H1 (cell line): Measurements from ENCODE around the gene GBE1. TPM values are rescaled to one million over a fixed set of nuclear protein-coding genes. Genes with fewer than 3 reads are reported as not detected.

Experiments
- ATF3 ChIP-seq: IDR thresholded peaks from 2 replicates; pipeline ENCODE4 v1.6.1; 2011; ENCODE audit warnings: low read depth, mild to moderate bottlenecking, low read length; ENCODE audit not compliant: insufficient read depth
- EGR1 ChIP-seq: IDR thresholded peaks from 2 replicates; pipeline ENCODE4 v1.6.1; 2011; ENCODE audit warnings: low read depth, low read length, borderline replicate concordance
- KDM5A ChIP-seq: fragments of 200-600 bp; IDR thresholded peaks from 2 replicates; pipeline ENCODE4 v1.7.1; 2012; ENCODE audit warnings: mild to moderate bottlenecking, low read length, inconsistent platforms, mixed read lengths
- polyA plus RNA-seq, 7 experiments: library from polyadenylated mRNA; depleted of rRNA in 3 of 7; stranded (reverse) in 5 of 7; unstranded in 2 of 7; fragments of >200 nt in 5 of 7; fragments of 200-250 nt in 2 of 7; gene quantifications; 1 replicate in 5 of 7; 2 replicates in 1 of 7; 4 replicates in 1 of 7; pipeline versions ENCODE4 v1.2.1 to v1.2.3, GENCODE V29; 2011 to 2013; ENCODE audit warnings: missing spikeins in 2 of 7, mixed read lengths in 2 of 7
- total RNA-seq: library from RNA; stranded (reverse); fragmentation: NEBNext Ultra II Directional; extraction: Animal tissue kit (Norgen Biotek cat#: 25700); gene quantifications from 2 replicates; pipeline ENCODE4 v1.2.1, GENCODE V29; 2021

The GBE1 gene
- total and polyA plus RNA-seq, 2 of the 8 experiments (the other 6 are each of a cell fraction or from before 2014, with no cell fraction given): 3.3 to 7.3 TPM

DNA sequence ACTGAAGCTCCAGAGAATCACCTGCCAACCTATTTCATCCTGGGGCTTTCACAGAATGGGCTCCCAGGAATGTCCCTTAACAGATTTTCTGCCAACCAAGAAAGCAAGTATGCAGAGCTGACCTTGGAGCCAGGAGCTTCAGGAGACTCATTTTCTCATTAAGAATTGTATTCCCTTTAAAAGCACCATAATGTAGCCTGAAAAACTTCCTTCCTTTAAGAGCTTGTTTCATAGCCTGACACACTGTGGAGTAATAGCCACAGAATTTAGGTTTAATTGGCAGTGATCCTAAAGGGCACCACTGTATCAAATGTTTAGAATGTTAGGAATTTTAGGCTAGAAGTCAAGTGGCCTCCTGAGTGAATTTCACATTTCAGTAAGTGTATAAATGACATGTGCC, 309.8 kb downstream of the GBE1 start (continued):
- TF ChIP-seq ATF3 (no peak), EGR1 (no peak), KDM5A (no peak)
